Ishikawa (cell line): Measurements from ENCODE around the gene ADGRF4.

Experiments used
- CEBPB ChIP-seq: IDR thresholded peaks from 2 replicates; pipeline ENCODE4 v1.6.1; 2012
- CREB1 ChIP-seq: IDR thresholded peaks from 2 replicates; pipeline ENCODE4 v1.6.1; 2012; ENCODE audit warnings: low read depth
- EGR1 ChIP-seq: IDR thresholded peaks from 2 replicates; pipeline ENCODE4 v1.6.1; 2012
- EP300 ChIP-seq: IDR thresholded peaks from 2 replicates; pipeline ENCODE4 v1.6.1; 2012; ENCODE audit warnings: borderline replicate concordance
- MAX ChIP-seq: IDR thresholded peaks from 2 replicates; pipeline ENCODE4 v1.6.1; 2012
- NFIC ChIP-seq: IDR thresholded peaks from 2 replicates; pipeline ENCODE4 v1.6.1; 2012
- RAD21 ChIP-seq: IDR thresholded peaks from 2 replicates; pipeline ENCODE4 v1.6.1; 2012; ENCODE audit warnings: low read depth
- REST ChIP-seq: IDR thresholded peaks from 2 replicates; pipeline ENCODE4 v1.6.1; 2012; ENCODE audit warnings: low read depth, mild to moderate bottlenecking
- TAF1 ChIP-seq: IDR thresholded peaks from 2 replicates; pipeline ENCODE4 v1.6.1; 2012; ENCODE audit warnings: low read depth, mild to moderate bottlenecking
- TCF12 ChIP-seq: IDR thresholded peaks from 2 replicates; pipeline ENCODE4 v1.6.1; 2012; ENCODE audit warnings: low read depth
- TEAD4 ChIP-seq: IDR thresholded peaks from 2 replicates; pipeline ENCODE4 v1.6.1; 2012
- YY1 ChIP-seq: IDR thresholded peaks from 2 replicates; pipeline ENCODE4 v1.6.1; 2012; ENCODE audit warnings: low read depth
- ZBTB7A ChIP-seq: IDR thresholded peaks from 2 replicates; pipeline ENCODE4 v1.6.1; 2012; ENCODE audit warnings: low read depth

- TF ChIP-seq CREB1 (no peak), MAX (no peak), YY1 (no peak), EP300 (no peak), REST (no peak), RAD21 (no peak), TEAD4 (no peak), EGR1 (no peak), NFIC (no peak), TCF12 (no peak), TAF1 (no peak), ZBTB7A (no peak), CEBPB (no peak)
These were observed 44.1 kb upstream of the ADGRF4 start for GRCh38 chr6:47654255-47654654.
